NOMO-1 (cell line): ENCODE results near the gene GHR.
A peak's percentile ranks its signal among the peaks of the same experiment; 100 is the strongest.

ENCODE experiments used
- DNase-seq, 2 experiments: peaks; one replicate each; lab custom pipeline; 2025; ENCODE audit not compliant: unreplicated experiment in 2 of 2; lab: John Stamatoyannopoulos, UW

Gene GHR

GRCh38 chr5:42461033-42461432, 37.8 kb downstream of the GHR start:
- DNase-seq = no peak

GRCh38 chr5:42461507-42461906, 38.3 kb downstream of the GHR start:
- no peak for DNase-seq

DNA sequence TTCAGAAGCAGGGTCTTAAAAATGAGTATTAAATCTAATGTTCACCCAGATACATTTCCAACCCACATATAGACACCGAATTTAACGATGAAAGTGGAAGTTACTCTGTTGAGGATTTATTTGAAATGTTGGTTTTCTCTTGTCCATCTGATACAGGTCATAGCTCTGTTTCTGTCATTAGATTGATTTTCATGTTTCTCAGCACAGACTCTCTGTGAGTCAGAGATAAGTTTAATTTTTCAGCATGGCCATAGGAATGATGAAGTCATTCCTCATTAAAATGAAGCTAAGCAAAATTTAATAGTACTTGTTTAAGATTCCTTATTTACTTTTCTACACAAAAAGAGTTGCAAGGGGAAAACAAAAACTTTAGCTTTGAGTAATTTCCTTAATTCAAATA, 38.8 kb downstream of the GHR start:
- no peak for DNase-seq

DNA sequence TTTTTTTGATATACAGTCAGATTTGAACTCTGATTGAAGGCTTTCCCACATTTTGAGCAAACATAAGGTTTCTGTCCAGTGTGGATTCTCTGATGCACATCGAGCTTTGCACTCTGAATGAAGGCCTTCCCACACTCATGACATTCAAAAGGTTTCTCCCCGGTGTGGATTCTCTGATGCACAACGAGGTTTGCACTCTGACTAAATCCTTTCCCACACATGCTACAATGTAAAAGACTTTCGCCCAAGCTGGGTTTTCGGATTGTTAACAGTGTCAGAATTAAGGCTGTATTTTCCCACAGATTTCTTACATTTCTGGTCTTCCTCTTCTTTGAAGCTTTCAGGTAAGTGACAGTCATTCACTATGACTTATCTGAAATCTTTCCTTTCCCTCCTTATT, 44.3 kb downstream of the GHR start:
- DNase-seq = no peak

DNA sequence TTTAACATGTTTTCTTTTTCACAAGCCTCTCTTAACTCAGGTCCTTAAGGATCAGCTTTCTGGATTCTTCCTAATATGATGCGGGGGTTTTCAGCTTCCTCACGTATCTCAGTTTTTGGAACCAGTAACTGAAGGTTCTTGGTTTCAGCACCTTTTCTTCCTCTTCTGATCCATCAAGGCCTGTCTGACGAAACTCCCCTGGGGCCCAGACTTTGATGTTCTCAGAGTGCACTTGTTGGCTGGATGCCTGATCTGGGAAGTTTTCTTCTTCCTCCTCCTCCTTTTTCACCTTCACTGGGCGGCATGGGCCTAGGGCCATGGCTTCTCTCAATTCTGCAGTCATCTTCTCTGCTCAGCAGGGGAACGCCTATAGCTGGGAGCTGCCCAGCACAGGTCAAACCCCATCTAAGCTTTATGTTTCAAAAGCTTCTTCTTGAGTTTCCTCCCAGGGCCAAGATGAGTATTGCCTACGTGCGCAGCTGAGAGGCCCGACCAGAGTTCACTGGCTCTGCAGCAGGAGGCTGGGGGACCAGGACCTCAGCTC, 44.8 kb downstream of the GHR start:
- no peak for DNase-seq

DNA sequence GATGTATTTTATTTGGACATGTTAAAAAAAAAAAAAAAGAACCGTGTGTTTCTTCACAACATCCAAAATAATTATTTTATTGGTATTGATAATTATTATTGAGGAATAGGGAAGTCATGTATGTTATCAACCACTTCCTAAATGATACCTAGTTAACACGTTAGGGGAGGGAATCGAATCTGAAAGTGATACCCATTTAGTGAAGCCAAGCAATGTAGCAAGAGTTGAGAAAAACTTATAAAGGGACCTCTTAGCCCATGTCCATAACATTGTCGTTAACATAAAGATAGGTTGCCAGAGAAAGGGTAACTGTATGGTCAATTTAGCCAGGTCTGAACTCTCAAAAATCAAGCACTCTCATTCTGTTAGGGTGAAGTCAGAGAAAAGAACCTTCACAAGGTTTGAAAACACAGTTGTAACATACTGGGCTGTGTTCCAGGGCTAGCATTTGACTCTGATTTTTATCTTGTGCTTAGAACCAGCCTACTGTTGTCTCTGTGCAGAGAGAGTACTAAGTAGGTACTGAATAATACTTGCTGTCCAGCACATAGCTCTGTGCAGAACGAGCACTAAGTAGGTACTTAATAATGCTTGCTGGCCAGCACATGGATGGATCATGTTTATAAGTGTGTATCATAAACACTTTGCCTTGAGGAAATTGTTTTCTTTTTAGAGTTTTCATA, 60.4 kb downstream of the GHR start:
- DNase-seq = peak in 1 of 2 experiments; percentile 22

DNA sequence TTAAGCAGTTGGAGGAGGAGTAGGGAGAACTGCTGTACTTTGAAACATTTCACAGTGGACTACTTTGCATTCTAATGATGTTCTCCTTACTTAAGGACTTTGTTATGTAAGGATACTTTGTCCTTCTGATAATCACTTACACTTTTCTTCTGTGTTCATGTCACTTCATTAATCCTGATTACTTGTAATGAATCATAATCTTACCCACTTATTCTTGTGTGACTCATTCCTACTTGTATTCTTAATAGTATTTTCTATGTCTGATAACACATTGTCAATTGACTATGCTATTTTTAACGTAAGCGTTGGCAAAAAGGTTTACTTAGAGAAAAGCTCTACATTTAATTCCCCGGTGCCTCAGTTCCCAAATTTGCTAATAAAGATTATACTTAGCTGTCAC, 63.8 kb downstream of the GHR start:
- no peak for DNase-seq

- DNase-seq = no peak
Measured at GRCh38 chr5:42487821-42488220, 64.6 kb downstream of the GHR start.

DNA sequence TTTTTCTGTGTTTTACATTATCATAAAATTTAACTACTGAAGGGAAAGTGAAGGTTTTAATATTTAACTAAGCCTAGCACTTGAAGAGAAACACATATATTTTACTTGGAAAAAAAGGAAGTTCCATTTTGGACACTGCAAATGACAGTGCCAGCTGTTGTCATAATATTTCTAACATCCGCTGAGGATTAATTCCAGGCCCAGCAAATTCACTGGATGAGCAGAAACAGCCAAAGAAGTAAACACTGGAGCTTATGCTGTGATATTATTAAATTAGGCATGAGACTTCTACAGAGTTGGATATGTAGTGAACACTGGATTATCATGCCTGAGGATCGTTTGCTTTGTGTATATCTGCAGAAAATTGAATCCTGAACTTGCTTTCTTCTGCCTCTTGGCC, 67.6 kb downstream of the GHR start:
- DNase-seq = no peak

DNA sequence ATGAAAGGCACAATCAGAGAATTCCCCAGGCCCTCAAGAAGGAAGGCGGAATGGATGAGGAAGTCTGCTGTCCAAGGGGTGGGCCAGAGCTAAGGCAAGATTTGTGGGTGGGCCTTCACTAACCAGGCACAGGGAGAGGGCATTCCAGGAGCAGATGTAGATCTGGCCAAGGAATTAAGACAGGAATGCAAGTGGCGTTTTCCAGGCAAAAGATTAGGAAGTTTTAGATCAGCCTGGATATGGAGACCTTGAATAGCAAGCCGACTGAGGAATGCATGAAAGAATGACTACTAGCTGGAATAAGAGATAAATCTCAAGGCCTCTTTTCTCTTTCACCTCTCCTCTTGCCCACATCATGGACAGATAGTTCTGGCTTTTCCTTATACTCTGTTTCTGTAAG, 68.5 kb downstream of the GHR start:
- DNase-seq = no peak

GRCh38 chr5:42492974-42493373, 69.7 kb downstream of the GHR start:
- no peak for DNase-seq

- DNase-seq = no peak
Measured at GRCh38 chr5:42494414-42494813, 71.2 kb downstream of the GHR start.

GRCh38 chr5:42495914-42496313, 72.7 kb downstream of the GHR start:
- DNase-seq = no peak

- no peak for DNase-seq
Measured at GRCh38 chr5:42496397-42497156, 73.3 kb downstream of the GHR start.

DNA sequence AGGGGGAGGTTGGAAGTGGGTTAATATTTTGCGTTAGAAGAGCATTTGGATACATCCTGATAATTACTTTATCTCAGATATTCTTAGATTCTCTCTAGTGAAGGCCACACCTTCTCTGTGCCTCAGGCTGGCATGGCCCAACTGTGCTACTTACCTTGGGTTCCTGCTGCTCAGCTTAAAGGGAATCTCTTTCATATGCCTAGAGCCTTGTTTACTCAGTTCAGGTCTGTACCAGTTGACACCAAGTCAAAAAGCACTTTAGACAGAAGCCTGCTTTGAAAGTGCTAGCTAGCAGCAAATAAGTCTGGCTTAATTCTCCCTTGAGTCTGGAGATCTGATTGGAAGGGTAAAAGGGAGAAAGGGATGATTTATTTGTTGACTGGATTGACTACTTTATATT, 74.8 kb downstream of the GHR start:
- DNase-seq = no peak

GRCh38 chr5:42499016-42499415, 75.8 kb downstream of the GHR start:
- no peak for DNase-seq

DNA sequence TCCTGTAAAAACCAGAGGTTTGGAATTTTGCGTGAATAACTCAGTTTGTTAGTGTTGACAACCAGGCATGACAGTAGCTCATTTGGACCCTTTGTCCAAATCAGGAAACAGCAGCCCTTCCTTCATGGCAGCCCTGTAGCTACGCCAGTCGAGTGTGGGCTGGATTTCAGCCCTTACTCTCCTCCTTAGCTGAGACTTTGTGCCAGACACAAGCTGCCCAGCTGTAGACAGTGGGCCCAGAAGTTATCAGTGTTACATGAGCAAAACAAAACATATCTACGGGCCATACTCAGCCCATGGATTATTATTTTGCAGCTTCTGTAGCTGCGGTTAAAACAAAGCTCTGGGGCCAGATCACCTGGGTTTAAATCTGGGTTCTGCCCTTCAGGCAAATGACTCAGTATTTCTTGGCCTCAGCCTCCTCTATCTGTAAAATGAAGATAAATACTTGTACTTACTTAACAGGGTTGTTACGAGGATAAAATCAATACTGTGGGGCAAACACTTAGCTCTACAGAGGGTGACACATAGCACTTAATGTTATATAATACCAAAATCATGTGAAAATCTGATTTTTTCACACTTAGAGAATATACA, 76.9 kb downstream of the GHR start:
- DNase-seq = no peak

DNA sequence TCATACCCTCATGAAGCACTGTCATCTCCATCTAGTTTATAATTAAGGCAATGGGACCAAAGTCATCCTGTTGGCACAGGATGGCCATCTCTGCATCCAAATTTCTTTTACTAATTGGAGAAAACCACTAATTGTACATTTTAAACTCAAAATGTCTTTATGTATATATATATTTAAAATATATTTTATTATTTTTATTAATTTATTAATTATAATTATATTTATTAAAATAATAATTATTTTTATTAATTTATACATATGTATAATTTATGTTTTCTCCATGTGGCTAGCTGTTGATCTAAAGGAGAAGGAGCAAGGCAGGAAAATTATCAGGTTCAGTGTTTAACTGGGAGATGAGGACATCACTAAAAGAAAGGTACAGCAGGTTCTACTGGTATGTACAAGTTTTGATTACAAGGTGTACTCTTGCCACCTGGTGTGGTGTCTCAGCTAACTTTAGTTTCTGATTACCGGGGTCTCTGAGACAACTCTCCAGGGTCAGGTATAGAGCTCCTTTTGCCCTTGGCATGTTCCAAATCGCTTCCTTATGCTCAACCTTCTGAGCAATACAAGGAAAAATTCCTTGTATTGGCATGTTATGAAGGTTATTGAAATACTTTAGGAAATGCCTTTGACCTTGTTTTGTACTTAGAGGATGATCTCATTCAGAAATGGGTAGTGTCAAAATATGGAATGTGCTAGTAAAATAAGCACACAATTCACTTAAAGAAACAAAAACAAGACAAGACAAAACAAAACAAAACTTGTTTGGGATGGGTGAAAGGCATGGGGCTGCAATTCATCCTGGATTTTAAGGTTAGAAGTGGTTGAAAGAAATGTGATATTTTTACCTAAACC, 79.6 kb downstream of the GHR start:
- no peak for DNase-seq

DNA sequence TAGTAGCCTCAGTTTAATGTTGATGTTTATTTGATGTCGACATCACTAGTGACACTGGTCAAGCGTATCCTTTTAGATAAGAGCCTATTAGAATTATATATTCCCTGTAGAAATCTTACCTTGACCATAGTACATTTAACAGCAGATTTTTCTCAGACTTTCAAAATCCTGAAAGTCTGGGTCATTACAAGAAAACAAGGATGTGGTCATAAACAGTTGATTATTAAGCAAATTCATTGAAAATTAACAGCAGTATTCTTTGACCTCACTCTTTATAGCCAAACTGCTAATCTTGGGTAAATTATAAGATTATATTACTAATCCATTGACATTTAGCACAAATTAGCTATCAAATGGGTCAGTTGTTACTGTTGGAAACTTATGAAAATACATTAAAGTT, 83.4 kb downstream of the GHR start:
- no peak for DNase-seq

GRCh38 chr5:42507451-42508097, 84.3 kb downstream of the GHR start:
- no peak for DNase-seq
